ENCODE data around the gene KRTAP5-2. TPM values are rescaled to one million over a fixed set of nuclear protein-coding genes. Genes with fewer than 3 reads are reported as not detected.

Gene KRTAP5-2
- total and polyA plus RNA-seq, 2 of the 8 experiments (the other 6 are each of a cell fraction or from before 2014, with no cell fraction given): not detected

- Histone ChIP-seq H4K20me1 (replicated peaks in 1 of 2; ENCODE audit: control insufficient read depth in 1 of 2, insufficient read depth in 2 of 2, low read length in 2 of 2) (peaks cover 2 to 21% of the 10 kb centered on the region in 2 experiments), H3K4me2 (ENCODE audit: insufficient read depth in 1 of 2, low read depth in 2 of 2, low read length in 2 of 2) (no peak overlapping the region)
- FAIRE-seq: no peak
Measured at GRCh38 chr11:1560002-1560648, 38.0 kb downstream of the KRTAP5-2 start.

More at GRCh38 chr11:1560002-1560648, 38.0 kb downstream of the KRTAP5-2 start:
- Histone ChIP-seq H4K91ac (replicated peaks; ENCODE audit: insufficient read length, low read length) (peak overlapping the region; percentile 90), H3K79me1 (ENCODE audit: low read depth, low read length) (no peaks in the 10 kb centered on the region), H3K4me3 (ENCODE audit: extremely low read depth in 1 of 4, insufficient read depth in 2 of 4, low read depth in 3 of 4, low read length in 4 of 4) (no peak overlapping the region), H3K4me1 (replicated peaks in 1 of 4; ENCODE audit: control insufficient read depth in 3 of 4, insufficient read depth in 4 of 4, low read length in 3 of 4) (peaks cover 8 to 53% (median 40%) of the 10 kb centered on the region in 4 experiments), H4K8ac (ENCODE audit: extremely low read depth, insufficient read depth, low read length) (no peak overlapping the region), H3K14ac (ENCODE audit: insufficient read length) (no peak overlapping the region), H3K36me3 (ENCODE audit: control insufficient read depth in 2 of 4, insufficient read depth in 4 of 4, low read length in 3 of 4) (no peaks in the 10 kb centered on the region; a peak in 1 of 8 replicates), H3K56ac (replicated peaks; ENCODE audit: insufficient read length, low read depth, low read length) (no peak overlapping the region), H2AK5ac (ENCODE audit: low read depth, low read length) (0 out of 2 replicates have a peak overlapping the region, but pooled peaks have one; percentile 17), H3K4ac (replicated peaks; ENCODE audit: insufficient read length, low read depth, low read length) (no peak overlapping the region), H2BK120ac (replicated peaks; ENCODE audit: low read depth, low read length) (no peak overlapping the region), H2BK15ac (ENCODE audit: low read length) (peak overlapping the region; percentile 99; the same call in 1 of the 2 replicates), H4K5ac (ENCODE audit: insufficient read length, low read depth, low read length) (no peak overlapping the region), H2AFZ (ENCODE audit: low read length) (no peak overlapping the region), H3K27ac (ENCODE audit: low read depth, low read length) (no peak overlapping the region), H3K9me3 (ENCODE audit: insufficient read depth in 2 of 2, low read depth in 1 of 2, low read length in 1 of 2) (no peaks in the 10 kb centered on the region), H3K23ac (ENCODE audit: insufficient read length) (no peak overlapping the region), H3K27me3 (replicated peaks in 1 of 4; ENCODE audit: control insufficient read depth in 3 of 4, extremely low read depth in 1 of 4, insufficient read depth in 3 of 4, low read length in 3 of 4) (peaks cover 16 to 45% (median 36%) of the 10 kb centered on the region in 4 experiments), H2BK20ac (ENCODE audit: low read length) (peak overlapping the region; percentile 67; the same call in 1 of the 2 replicates), H3K23me2 (ENCODE audit: low read depth, low read length) (no peaks in the 10 kb centered on the region; the same call in 1 of the 2 replicates), H3K79me2 (ENCODE audit: control insufficient read depth in 1 of 2, insufficient read depth in 2 of 2, low read length in 2 of 2) (no peaks in the 10 kb centered on the region), H2BK12ac (ENCODE audit: low read depth, low read length) (peak overlapping the region; percentile 94; the same call in 1 of the 2 replicates), H3K9ac (replicated peaks in 1 of 4; ENCODE audit: extremely low read depth in 1 of 4, low read depth in 3 of 4, low read length in 3 of 4) (no peak overlapping the region), H3K18ac (ENCODE audit: extremely low read depth, low read length) (peak overlapping the region; percentile 24; the same call in 1 of the 2 replicates), H2BK5ac (ENCODE audit: low read depth, low read length) (no peak overlapping the region)
- ChIA-PET CTCF (ENCODE audit: partially characterized antibody) (interaction anchor here (1.0 to 9.6 kb wide), 6 partner anchors 8 to 33 kb away, joined by 3 to 140 read pairs (median 8); partner anchors contain the start of gene DUSP8), POLR2A (ENCODE audit: partially characterized antibody) (interaction anchor here (4.9 to 7.0 kb wide), 2 partner anchors 8 to 12 kb away, joined by 58 to 60 read pairs; no protein-coding TSS in a partner anchor)
- no peak for DNase-seq (ENCODE audit: low read depth in 1 of 2, low spot score in 2 of 2)
- WGBS, 2 experiments (ENCODE audit: extremely low coverage in 1 of 2, insufficient coverage in 1 of 2, insufficient read length in 1 of 2, insufficient replicate concordance in 2 of 2, low coverage in 1 of 2, low lambda C conversion rate in 2 of 2, missing lambda C conversion rate in 1 of 2): 90% methylated on average over 13 of the region's 15 CpGs; no CpG with 5 or more reads in 1 of the 2 experiments
- TF ChIP-seq EP300 (IDR thresholded peaks at IDR 0.05; ENCODE audit: borderline replicate concordance in 1 of 2, low read depth in 2 of 2, low read length in 2 of 2) (no peak), CTBP2 (IDR thresholded peaks at IDR 0.05; ENCODE audit: borderline replicate concordance, insufficient read depth, insufficient read length, low read length) (no peak)

Measured in H1 (cell line).